Measurements from ENCODE around the gene RECQL. TPM values are rescaled to one million over a fixed set of nuclear protein-coding genes. Genes with fewer than 3 reads are reported as not detected.

RECQL gene
- polyA plus RNA-seq, 1 experiment = 42.8 TPM

- Histone ChIP-seq H3K27ac (ENCODE audit: low read depth, low read length) (no peak overlapping the region), H3K4me3 (ENCODE audit: low read depth, low read length) (no peak overlapping the region), H3K27me3 (ENCODE audit: control insufficient read depth, insufficient read depth, low read length) (no peaks in the 10 kb centered on the region), H3K9me3 (ENCODE audit: control insufficient read depth, insufficient read depth, low read length) (no peaks in the 10 kb centered on the region)
- TF ChIP-seq, protein P1, sequence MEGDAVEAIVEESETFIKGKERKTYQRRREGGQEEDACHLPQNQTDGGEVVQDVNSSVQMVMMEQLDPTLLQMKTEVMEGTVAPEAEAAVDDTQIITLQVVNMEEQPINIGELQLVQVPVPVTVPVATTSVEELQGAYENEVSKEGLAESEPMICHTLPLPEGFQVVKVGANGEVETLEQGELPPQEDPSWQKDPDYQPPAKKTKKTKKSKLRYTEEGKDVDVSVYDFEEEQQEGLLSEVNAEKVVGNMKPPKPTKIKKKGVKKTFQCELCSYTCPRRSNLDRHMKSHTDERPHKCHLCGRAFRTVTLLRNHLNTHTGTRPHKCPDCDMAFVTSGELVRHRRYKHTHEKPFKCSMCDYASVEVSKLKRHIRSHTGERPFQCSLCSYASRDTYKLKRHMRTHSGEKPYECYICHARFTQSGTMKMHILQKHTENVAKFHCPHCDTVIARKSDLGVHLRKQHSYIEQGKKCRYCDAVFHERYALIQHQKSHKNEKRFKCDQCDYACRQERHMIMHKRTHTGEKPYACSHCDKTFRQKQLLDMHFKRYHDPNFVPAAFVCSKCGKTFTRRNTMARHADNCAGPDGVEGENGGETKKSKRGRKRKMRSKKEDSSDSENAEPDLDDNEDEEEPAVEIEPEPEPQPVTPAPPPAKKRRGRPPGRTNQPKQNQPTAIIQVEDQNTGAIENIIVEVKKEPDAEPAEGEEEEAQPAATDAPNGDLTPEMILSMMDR (IDR thresholded peaks at IDR 0.05; ENCODE audit: low read depth, low read length) = no peak
- DNase-seq (ENCODE audit: low read depth, low spot score) = no peak
- CTCF ChIA-PET = no interaction called here
- POLR2A ChIA-PET = no interaction called here
Measured at GRCh38 chr12:21542403-21542802, 41.0 kb upstream of the RECQL start.

DNA sequence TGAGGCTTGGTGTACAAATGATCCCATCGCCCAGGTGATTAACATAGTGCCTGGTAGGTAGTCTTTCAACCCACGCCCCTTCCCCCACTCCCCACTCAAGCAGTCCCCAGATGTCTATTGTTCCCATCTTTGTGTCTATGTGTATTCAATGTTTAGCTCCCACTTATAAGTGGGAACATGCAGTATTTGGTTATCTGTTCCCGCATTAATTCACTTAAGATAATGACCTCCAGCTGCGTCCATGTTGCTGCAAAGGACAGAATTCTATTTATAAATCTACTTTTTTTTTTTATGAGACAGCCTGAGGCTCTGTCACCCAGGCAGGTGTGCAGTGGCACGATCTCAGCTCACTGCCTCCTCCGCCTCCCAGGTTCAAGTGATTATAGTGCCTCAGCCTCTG is 40.3 kb upstream of the RECQL start:
- DNase-seq (ENCODE audit: low read depth, low spot score) = no peak
- Histone ChIP-seq H3K27ac (ENCODE audit: low read depth, low read length) (no peak overlapping the region), H3K9me3 (ENCODE audit: control insufficient read depth, insufficient read depth, low read length) (no peaks in the 10 kb centered on the region), H3K4me3 (ENCODE audit: low read depth, low read length) (no peak overlapping the region), H3K27me3 (ENCODE audit: control insufficient read depth, insufficient read depth, low read length) (no peaks in the 10 kb centered on the region)
- CTCF ChIA-PET = no interaction called here
- POLR2A ChIA-PET = no interaction called here
- TF ChIP-seq, protein P1 (IDR thresholded peaks at IDR 0.05; ENCODE audit: low read depth, low read length) = no peak

DNA sequence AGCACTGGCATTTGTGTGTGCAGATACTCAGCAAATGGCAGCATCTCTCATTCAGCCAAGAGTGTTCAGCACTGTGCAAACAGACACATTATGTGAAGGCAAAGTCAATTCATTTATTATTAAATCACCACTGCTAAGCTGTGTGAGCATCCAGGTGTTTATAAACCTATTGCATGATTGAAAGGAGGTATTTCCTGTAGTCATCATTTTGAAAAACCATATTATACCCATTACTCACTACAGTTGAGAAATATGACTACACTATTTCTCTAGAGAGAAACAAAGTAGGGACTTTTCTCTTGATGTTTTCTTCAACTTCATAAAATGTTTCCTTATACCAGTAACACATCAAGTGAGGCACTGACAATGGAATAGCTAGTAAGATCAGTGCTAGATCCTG is 38.4 kb upstream of the RECQL start:
- no peak overlapping the region for H3K27ac ChIP-seq (ENCODE audit: low read depth, low read length)
- ChIA-PET POLR2A (no interaction called here), CTCF (no interaction called here)
- TF ChIP-seq, protein P1 (IDR thresholded peaks at IDR 0.05; ENCODE audit: low read depth, low read length) = no peak
- no peaks in the 10 kb centered on the region for H3K9me3 ChIP-seq (ENCODE audit: control insufficient read depth, insufficient read depth, low read length)
- no peaks in the 10 kb centered on the region for H3K27me3 ChIP-seq (ENCODE audit: control insufficient read depth, insufficient read depth, low read length)
- no peak overlapping the region for H3K4me3 ChIP-seq (ENCODE audit: low read depth, low read length)
- no peak for DNase-seq (ENCODE audit: low read depth, low spot score)

- ChIA-PET POLR2A (no interaction called here), CTCF (no interaction called here)
- Histone ChIP-seq H3K27ac (ENCODE audit: low read depth, low read length) (no peak overlapping the region), H3K4me3 (ENCODE audit: low read depth, low read length) (no peak overlapping the region), H3K27me3 (ENCODE audit: control insufficient read depth, insufficient read depth, low read length) (no peaks in the 10 kb centered on the region), H3K9me3 (ENCODE audit: control insufficient read depth, insufficient read depth, low read length) (no peaks in the 10 kb centered on the region)
- DNase-seq (ENCODE audit: low read depth, low spot score) = no peak
- TF ChIP-seq, protein P1 (IDR thresholded peaks at IDR 0.05; ENCODE audit: low read depth, low read length) = no peak
Measured at GRCh38 chr12:21538061-21538653, 36.7 kb upstream of the RECQL start.

DNA sequence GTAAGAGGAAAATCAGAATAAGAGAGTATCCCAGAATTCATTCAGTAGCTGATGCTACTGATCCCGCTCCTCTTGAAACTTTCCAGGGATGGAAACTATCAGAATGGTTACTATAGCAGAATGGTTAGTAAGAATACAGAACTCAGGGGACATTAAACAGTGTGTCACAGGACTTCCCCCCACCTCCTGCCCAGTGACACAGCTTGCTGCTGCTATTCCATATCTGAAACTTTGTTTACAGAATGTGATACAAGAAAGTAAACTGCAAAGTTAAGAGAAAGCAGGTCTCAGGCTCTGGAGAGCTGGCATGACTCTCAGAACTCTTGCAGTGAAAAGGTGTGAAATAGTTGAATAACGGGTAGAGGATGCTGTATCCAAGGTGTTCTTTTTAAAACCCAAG is 28.0 kb upstream of the RECQL start:
- POLR2A ChIA-PET = no interaction called here

More for the DNA sequence above, 28.0 kb upstream of the RECQL start:
- no peak for DNase-seq (ENCODE audit: low read depth, low spot score)
- Histone ChIP-seq H3K27me3 (ENCODE audit: control insufficient read depth, insufficient read depth, low read length) (peaks cover 3% of the 10 kb centered on the region), H3K9me3 (ENCODE audit: control insufficient read depth, insufficient read depth, low read length) (no peaks in the 10 kb centered on the region), H3K4me3 (ENCODE audit: low read depth, low read length) (no peak overlapping the region), H3K27ac (ENCODE audit: low read depth, low read length) (no peak overlapping the region)
- TF ChIP-seq, protein P1 (IDR thresholded peaks at IDR 0.05; ENCODE audit: low read depth, low read length) = no peak
- CTCF ChIA-PET = interaction anchor here (2.3 kb wide), 1 partner anchor 152 kb away, joined by 5 read pairs; no protein-coding TSS in a partner anchor

Measured in AG04450 (cell line).